GM18870 (cell line): Measurements from ENCODE around the gene SENP7.
"Not testable (repeated sequence)": the region's sequence is repeated elsewhere in the genome, so short reads cannot be mapped to it uniquely, and the experiment has no call there.

ENCODE experiments used
- ATAC-seq: cut with Tn5 transposase; IDR thresholded peaks from one replicate; pipeline ENCODE4 v1.9.1; 2021; ENCODE audit warnings: moderate library complexity; ENCODE audit not compliant: unreplicated experiment

The SENP7 gene

DNA sequence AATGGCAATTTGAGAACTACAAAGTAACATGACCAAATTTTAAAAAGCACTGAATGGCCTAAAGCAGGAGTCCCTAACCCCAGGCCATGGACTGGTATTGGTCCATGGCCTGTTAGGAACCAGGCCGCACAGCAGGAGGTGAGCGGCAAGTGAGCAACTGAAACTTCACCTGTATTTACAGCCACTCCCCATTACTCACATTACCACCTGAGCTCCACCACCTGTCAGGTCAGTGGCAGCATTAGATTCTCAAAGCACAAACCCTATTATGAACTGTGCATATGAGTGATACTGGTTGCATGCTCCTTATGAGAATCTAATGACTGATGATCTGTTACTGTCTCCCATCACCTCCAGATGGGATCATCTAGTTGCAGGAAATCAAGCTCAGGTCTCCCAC lies 48.8 kb downstream of the SENP7 start:
- ATAC-seq = no peak

DNA sequence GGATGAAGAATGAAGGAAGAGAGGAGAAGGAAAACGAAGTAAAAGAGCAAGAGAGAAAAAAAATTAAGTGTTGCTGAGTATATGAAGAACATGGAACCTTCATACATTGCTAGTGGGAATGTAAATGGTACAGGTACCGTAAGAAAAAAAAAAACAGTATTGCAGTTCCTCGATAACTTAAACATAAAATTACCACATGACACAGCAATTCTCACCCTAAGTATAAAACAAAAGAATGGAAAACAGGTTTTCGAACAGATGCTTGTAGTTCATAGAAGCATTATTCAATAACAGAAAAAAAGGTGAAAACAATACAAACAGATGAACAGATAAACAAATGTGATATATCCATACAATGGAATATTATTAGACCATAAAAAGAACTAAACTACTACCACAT lies 51.6 kb downstream of the SENP7 start:
- ATAC-seq = no peak

DNA sequence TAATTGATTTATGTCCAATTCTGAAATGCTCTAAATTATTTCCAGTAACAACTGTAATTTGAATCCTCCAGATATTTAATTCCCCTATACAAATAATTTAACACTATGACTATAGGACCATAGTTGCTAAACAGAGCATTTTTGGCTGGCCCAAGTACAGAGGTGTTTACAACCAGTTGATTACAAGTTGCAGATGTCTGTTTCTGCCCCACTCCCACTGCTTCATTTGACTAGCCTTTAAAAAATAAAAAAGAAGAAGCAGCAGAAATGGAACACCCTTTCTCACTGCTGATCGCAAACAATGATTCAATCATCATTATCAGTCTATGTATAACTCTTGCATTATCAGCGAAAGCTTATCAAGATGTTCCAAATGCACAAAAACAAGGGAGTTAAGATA lies 54.6 kb downstream of the SENP7 start:
- no peak for ATAC-seq

DNA sequence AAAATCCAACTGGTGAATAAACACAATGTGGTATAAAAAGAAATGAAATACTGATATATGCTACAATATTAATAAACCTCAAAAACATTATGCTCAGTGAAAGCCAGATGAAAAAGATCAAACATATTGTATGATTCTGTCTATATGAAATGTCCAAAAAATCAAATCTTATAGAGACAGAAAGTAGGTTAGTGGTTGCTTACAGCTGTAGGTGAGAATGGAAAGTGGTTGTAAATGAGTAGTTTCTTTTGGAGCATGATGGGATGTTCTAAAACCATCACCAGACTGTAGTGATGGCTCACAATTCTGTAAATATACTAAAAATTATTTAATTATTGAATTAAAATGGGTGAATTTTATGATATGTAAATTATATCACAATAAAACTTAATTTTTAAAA lies 58.4 kb downstream of the SENP7 start:
- no peak for ATAC-seq

DNA sequence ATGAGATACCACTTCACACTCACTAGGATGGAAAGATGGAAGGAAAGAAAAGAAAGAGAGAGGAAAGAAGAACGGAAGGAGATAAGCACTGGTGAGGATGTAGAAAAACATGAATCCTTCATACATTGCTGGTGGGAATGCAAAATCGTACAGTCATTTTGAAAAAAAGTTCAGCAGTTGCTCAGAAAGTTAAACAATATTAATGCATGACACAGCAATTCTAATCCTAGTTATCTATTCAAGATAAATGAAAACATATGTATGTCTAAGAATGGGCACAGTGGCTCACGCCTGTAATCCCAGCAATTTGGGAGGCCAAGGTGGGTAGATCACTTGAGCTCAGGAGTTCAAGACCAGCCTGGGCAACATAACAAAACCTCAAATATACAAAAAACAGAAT lies 59.1 kb downstream of the SENP7 start:
- ATAC-seq = no peak

DNA sequence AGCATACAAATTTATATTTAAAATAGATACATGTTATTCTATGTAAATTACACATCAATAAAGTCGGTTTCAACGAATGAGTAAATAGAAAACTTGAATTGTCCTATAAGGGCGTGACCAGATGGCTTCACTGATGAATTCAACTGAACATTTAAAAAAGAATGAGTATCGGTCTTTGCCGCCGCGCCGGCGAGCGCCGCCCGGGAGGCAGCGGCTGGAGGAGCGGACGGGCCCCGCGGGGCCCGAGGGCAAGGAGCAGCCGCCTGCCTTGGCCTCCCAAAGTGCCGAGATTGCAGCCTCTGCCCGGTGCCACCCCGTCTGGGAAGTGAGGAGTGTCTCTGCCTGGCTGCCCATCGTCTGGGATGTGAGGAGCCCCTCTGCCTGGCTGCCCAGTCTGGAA lies 74.4 kb downstream of the SENP7 start:
- ATAC-seq = not testable (repeated sequence)

DNA sequence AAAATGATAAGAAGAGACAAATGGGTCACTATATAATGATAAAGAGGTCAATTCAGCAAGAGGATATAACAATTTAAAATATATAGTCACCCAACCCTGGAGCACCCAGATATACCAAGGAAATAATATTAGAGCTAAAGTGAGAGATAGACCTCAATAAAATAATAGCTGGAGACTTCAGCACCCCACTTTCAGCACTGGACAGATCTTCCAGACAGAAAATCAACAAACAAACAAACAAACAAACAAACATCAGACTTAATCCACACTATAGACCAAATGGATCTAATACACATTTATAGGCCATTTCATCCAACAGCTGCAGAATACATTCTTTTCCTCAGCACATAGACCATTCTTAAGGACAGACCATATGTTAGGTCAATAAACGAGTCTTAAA lies 79.4 kb downstream of the SENP7 start:
- no peak for ATAC-seq

DNA sequence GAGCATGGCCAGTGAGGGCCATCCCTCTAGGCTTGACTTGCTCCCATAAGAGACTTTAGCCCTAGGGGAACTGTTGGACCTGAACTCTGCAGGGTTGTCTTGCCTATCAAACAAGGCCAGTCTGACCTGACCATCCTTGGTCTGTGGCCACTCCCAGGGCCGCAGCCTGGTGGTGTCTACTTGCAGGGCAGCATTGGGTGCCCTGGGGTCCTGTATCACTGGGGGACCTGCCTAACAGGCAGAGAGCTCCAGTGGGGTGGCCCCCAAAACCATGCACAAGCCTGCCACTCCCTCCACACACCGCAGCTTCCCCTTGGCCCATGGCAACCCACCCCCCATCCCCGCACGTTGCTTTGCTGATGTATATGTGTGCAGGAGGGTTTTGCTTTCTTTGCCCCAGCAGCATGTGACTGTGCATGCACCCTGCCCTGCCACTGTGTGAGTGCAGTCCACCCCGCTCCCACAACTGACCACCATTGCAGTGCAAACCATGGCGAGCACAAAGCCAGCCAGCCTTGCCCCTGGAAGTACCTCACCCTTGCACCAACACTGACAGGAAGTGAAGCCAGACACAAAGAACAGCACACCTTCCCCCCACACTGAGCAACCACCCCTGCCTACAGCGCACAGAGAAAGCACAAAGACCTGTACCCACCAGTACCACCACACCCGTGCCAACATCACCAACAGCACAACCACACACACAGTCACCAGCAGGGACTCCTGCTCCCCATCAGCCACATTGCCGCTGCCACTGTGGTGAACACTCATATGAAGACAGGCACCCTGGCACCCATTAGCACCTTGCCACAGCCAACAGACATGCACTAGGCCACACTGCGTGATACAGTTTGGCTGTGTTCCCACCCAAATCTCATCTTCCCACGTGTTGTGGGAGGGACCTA lies 88.8 kb downstream of the SENP7 start:
- ATAC-seq = no peak

DNA sequence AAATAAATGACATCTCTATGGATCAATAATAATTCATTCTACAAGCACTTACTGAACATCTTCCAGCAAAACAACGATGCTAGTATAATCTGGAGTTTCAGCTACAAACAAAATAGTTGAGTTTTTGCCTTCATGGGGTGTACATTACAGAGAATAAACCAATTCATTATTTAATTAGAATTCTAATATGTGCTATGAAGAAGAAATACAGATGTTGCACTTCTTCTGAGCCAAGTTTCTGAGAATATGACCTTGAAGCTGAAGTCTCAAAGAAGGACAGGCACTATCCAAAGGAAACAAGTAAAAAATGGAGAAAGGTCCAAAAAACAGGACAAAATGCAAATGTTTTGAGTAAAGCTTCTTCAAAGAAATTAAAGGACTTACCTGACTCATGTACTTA lies 94.2 kb downstream of the SENP7 start:
- no peak for ATAC-seq

DNA sequence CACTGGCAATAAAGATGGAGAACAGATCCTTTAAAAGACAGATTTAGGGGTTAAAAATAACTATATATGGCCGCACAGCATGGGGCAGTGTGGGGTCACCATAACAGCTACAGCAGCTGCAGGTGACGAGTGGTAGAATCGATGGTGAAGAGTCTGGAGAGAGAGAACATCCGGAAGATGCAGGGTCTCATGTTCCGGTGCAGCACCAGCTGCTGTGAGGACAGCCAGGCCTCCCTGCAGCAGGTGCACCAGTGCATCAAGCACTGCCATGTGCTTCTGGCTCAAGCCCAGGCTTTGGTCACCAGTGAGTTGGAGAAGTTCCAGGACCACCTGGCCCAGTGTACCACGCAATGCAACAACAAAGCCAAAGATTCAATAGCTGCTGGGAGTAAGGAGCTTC lies 98.9 kb downstream of the SENP7 start:
- ATAC-seq = no peak

DNA sequence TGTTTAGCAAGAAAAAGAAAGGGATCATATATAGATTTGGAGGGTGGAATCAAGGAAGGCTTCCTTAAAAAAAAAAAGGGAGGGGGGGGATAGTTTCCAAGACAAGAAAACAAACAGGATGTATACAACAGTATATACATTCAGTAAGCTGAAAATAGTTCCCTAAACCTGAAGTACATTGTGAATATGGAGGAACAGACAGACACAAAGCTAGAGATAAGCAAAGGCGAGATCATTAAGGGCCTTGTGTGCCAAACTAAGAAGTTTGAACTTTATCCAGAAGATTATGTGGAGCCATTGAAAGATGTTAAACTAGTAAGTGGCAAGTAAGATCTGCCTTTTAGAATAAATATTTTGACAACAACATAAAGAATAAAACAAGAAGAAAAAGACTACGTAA lies 99.4 kb downstream of the SENP7 start:
- ATAC-seq = no peak

DNA sequence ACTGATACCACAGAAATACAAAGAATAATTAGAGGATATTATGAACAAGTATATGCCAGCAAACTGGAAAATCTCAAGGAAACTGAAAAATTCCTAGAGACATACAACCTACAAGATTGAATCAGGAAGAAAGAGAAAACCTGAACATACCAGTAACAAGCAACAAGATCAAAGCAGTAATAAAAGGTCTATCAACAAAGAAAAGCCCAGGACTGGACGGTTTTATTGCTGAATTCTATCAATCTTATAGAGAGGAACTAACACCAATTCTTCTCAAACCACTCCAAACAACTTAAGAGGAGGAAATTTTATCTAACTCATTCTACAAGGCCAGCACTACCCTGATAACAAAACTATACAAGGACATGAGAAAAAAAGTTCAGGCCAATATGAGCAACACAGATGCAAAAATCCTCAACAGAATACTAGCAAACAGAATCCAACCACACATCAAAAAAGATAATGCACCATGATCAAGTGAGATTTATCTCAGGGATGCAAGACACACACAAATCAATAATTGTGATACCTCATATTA lies 121.5 kb downstream of the SENP7 start:
- ATAC-seq = no peak

DNA sequence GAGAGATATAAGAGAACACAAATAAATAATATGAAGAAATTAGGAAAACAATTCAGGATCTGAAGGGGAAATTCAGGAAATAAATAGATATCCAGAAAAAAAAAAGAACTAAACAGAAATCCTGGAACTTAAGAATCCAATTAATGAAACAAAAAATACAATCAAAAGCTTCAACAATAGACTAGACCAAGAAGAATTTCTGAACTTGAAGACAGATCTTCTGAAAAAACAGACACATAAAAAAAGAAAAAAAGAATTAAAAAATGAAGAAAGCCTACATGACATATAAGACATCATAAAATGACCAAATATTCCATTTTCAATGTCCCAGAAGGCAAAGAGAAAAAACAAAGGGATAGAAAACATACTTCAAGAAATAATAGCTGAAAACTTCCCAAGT lies 124.3 kb downstream of the SENP7 start:
- ATAC-seq = no peak

DNA sequence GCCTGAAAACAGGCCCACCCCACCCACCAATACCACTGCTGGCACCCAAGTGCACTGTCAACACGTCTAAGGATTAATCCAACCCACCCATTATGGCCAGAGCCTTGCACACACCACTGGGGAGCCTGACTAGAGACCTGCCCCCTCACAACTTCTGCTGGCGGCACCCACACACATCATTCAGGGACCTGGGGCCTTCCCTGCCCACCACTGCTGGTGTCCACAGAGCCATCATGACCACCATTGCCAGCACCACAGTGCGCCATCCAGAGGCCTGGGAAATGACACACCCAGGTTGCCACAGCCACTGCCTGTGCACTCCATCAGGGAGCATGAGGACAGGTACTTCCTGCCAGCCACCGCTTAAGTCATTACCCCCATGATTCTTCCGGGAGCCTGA lies 125.7 kb downstream of the SENP7 start:
- ATAC-seq = no peak

DNA sequence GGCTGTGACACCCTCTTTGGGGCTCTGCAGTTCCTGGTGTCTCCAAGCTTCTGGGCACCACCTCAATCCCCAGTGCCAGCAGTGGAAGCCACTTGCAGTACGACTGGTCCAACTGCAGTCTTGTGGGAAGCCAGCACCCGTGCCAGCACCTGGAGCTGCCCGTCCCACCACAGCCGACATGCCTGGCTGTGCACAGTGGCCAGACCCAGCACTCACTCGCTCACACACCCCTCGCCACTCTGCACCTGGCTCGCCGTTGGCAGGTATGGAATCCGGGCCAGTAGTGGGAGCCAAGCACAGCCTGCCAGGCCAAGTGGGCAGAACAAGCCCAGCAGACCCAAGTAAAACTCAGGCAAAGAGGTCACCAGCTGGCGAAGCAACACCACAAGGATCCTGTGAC lies 128.6 kb downstream of the SENP7 start:
- ATAC-seq = no peak

DNA sequence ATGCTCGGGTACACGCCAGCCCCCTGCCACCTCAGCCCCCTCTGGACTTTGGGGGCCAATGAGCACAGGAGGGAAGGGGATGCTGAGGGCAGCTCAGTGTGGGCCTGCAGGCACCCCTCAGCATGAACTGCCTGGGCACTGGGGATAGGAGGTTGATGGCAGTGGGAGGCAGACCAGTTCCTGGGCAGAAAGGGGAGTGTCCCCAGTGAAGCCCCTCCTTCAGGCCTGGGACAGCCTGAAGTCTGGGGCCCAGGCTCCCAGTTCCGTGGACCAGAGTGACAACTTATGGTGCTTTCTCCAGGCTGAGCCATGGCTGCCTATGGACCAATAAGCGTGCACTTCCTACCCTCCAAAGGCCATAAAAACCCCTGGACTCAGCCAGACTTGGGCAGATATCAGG lies 129.4 kb downstream of the SENP7 start:
- ATAC-seq = no peak

DNA sequence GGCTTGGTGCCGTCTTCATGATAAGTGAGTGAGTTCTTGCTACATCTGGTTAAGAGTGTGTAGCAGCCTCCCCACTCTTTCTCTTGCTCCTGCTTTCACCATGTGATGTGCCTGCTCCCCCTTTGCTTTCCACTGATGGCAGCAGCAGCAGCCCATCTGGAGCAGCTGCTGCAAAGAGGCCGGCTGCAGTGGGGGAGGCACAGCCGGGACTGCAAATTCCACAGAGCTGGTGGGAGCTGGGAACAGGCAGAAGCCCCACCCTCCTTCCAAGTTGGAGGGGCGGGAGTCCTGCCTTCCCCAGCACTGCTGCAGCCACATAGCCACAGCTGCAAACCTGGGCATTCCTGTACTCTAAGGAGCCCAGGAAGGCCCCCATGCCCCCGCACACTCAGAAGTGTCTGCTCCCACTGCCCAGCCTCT lies 129.8 kb downstream of the SENP7 start:
- ATAC-seq = no peak

DNA sequence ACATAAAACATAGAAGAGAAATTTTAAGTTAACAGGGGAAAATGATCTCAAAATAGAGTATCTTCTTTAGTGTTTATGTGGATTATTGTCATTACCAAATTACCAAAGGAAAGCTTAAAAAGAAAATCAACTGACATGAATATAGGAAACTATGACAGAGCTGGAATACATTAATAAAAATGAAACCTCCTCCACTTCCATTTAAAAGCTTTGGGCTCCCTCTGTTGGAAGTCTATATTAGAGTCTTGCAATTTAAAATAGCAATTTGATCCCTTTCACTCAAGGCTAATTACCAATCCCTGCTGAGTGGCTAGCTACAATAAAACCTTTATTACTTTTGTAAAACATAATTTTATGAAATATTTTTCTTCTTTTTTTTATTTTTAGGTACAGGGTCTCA lies 131.2 kb downstream of the SENP7 start:
- no peak for ATAC-seq

DNA sequence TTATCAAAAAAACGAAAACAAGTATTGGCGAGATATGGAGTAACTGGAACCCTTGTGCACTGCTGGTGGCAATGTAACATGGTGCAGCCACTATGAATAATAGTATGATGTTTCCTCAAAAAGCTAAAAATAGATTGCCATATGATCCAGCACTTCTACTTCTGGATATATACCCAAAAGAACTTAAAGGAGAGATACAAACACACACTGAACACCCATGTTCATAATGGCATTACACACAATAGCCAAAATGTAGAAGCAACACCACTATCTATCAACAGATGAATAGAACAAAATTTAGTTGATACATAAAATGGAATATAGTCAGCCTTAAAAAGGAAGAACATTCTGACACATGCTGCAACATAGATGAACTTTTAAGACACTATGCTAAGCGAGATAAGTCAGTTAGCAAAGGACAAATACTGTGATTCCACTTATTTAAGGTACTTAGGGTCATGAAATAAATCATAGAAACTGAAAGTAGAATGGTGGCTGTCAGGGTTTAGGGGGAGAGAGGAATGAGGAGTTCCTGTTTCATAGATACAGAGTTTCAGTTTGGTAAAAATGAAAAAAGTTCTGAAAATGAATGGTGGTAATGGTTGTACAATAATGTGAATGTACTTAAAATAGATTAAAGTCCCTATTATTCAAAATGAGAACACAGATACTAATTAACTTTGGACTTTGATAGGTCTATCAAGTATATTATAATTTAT lies 133.2 kb downstream of the SENP7 start:
- ATAC-seq = peak; percentile 98

DNA sequence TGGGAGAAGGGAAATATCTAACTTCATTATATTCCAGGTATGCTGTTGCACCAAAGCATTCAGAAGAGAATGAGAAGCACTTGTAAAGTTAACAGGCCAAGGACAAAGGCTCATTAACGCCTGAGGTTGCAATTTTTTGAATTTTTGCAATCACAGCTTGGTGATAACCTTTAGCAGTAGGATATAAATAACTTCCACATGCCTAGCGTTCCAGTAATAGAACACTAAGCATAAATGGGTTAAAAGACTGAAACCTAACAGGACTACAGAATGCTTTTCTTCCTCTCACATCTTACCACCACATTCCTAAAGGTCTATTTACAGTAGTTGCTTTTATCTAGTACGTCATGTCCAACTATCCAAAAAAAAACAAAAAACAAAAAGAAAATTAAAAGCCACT lies 135.2 kb downstream of the SENP7 start:
- no peak for ATAC-seq

DNA sequence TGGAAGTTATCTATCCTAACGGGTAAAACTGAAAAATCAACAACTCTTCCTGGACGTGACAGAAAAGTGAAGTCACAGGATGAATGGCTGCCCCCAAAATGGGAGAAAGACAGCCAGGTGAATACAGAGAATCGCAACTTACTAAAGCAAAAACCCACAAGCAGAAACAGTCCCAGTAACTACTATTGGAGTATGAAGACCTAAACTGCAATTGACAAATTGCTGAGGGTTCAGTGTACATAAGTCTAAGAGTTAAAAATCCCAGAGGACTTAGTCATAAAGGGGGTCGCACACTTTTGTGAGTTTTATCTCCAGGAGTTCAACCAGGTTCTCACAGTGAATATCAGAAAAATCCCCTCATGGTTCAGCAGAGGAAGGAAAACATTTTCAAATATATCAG lies 135.8 kb downstream of the SENP7 start:
- ATAC-seq = no peak

DNA sequence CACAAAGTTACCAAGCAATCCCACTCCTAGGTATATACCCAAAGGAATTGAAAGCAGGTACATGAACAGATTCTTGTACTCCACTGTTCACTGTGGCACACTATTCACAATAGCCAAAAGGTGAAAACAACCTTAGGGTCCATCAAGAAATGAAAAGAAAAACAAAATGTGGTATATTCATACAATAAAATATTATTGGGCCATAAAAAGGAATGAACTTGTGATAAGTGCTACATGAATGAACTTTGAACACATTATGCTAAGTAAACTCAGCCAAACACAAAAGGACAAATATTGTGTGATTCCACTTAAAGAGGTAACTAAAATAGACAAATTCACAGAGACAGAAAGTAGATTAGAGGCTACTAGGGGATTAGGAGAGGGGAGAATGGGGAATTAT lies 137.4 kb downstream of the SENP7 start:
- ATAC-seq = no peak
